HG03066 (cell line): ENCODE results near the gene POLR2E.

Experiments
- ATAC-seq: cut with Tn5 transposase; IDR thresholded peaks from one replicate; pipeline ENCODE4 v1.9.1; 2021; ENCODE audit warnings: low read depth; ENCODE audit not compliant: unreplicated experiment

Gene POLR2E

GRCh38 chr19:1111641-1112267 is 16.6 kb upstream of the POLR2E start:
- no peak for ATAC-seq

GRCh38 chr19:1110809-1111640 is 15.8 kb upstream of the POLR2E start:
- no peak for ATAC-seq

GRCh38 chr19:1109697-1110671 is 14.8 kb upstream of the POLR2E start:
- ATAC-seq = no peak

GRCh38 chr19:1109032-1109551 is 13.9 kb upstream of the POLR2E start:
- ATAC-seq = no peak

- no peak for ATAC-seq
These were observed 13.3 kb upstream of the POLR2E start for GRCh38 chr19:1108291-1109031.

GRCh38 chr19:1107661-1108261 is 12.6 kb upstream of the POLR2E start:
- ATAC-seq = no peak

GRCh38 chr19:1106841-1107660 is 11.9 kb upstream of the POLR2E start:
- ATAC-seq = no peak

GRCh38 chr19:1105873-1106840 is 11.0 kb upstream of the POLR2E start:
- ATAC-seq = no peak

GRCh38 chr19:1105008-1105872 is 10.1 kb upstream of the POLR2E start:
- ATAC-seq = no peak

- ATAC-seq = no peak
These were observed 9.3 kb upstream of the POLR2E start for GRCh38 chr19:1104311-1105007.

GRCh38 chr19:1103708-1104310 is 8.6 kb upstream of the POLR2E start, which contains the start of gene GPX4:
Gene GPX4, plus strand, starts transcription at chr19:1103994. Its CDS starts 50 bp downstream, at chr19:1104044.
- ATAC-seq = peak; percentile 65

GRCh38 chr19:1103132-1103707 is 8.0 kb upstream of the POLR2E start:
- ATAC-seq = no peak

GRCh38 chr19:1102407-1103131 is 7.4 kb upstream of the POLR2E start:
- no peak for ATAC-seq

- no peak for ATAC-seq
These were observed 6.1 kb upstream of the POLR2E start for GRCh38 chr19:1101337-1101698.
